Stromal cell of bone marrow (primary cell): ENCODE data around the gene FBP1.

Experiments
- DNase-seq: peaks from one replicate; pipeline ENCODE4 v3.0.0-alpha.2; 2012; ENCODE audit warnings: low read depth

The FBP1 gene

DNA sequence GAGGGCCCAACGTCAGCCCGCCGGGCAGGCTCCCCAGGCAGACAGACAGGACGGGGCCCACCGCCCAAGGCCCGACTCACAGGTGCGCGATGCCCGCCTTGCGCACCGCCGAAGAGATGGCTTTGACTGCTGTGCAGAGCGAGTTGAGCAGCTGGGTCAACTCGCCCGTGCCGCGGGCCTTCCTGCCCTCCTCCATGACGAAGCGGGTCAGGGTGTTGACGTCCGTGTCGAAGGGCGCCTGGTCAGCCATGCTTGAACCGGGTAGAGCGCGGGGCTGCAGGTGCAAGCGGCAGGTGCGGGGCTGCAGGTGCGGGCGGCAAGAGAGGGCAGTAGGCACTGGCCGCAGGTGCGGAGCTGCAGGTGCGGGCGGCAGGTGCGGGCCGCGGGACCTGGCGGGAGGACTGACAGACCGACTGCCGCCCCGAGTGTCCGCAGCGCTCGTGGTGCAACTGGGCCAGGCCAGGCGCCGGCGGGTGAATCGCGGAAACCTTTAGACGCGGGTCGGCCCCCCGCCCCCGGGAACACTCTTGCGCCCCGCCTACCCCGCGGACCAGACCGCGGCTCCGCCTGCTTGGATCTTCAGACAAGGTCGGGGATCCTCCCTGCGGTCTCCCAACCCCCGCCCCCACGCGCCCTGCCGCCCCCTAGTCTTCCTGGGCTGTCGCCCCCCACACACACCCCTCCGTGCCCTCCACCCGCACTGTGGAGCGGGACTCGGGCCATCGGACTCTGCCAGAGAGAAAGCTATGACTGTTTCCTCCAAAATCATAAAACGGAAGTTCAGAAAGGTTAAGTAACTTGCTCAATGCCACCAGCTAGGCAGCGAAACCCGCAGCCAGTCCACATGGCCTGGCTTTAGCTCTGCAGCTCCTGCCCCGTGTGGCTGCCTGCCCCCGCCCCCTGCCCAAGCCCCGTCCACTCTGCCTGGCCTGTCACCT is at the start of gene FBP1:
Gene FBP1, minus strand, starts transcription at position 458 of the 938 bp plus-strand sequence. Its CDS starts 208 bp downstream, at position 250.
- DNase-seq, result no peak

GRCh38 chr9:94687451-94687850 is 48.1 kb upstream of the FBP1 start:
- no peak for DNase-seq

- no peak for DNase-seq
Measured at GRCh38 chr9:94685359-94685758, 46.0 kb upstream of the FBP1 start.

DNA sequence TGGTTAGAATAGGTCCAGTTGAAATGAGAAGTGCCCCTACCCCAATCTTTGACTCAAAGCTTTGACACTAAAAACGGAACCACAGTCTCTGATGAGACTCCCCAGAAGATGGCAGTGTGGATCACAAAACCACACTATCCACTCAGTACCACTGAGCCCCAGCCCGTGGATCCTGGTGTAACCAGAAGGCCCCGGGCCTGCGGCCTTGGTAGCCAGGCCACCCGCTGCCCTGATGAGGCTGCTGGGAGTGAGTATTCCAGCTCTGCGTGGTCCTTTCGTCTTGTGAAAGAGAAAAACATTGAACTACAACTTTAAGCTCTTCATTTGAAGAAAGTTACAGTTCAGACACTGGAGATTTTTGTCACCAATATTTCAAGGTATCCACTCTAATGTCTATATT is 42.2 kb upstream of the FBP1 start:
- peak; percentile 76 for DNase-seq

GRCh38 chr9:94680621-94681020 is 41.3 kb upstream of the FBP1 start:
- DNase-seq, result no peak

DNA sequence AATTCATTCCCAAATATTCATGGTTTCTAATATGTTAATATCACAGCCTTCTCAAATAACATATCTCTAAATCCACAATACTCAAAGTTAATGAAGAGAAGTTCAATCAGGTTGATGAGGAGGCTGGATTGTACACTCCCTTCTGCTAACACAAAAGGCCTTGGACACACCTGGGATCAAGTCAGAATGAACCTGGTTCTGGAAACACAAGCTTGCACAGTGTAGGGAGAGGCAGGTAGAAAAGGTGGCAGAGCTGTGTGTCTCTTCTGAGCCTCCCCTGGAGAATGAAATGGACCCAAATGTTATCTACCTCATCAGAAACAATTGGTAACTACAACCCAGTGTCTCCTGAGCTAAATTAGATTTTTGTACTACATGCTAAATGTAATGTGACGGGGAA is 40.7 kb upstream of the FBP1 start:
- DNase-seq, result no peak

DNA sequence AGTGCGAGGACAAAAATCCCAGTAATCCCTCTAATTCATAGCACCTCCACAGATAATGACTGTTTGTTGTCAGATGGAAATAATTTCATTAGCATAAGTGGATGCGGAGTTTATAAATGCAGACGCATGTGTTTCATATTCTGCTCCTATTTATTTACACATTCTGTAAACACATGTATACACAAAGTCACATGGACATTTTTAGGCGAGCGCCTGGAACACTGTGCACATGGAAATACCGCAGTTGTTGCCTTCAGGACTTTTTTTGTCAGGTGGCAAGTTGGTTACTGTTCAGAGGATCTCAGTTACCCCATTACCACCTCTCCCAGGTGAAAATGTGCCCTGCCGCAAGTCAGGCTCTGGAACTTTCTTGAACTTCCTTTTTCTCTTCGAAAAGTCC is 40.3 kb upstream of the FBP1 start:
- DNase-seq, result no peak

- no peak for DNase-seq
Measured at GRCh38 chr9:94677929-94678328, 38.6 kb upstream of the FBP1 start.

DNA sequence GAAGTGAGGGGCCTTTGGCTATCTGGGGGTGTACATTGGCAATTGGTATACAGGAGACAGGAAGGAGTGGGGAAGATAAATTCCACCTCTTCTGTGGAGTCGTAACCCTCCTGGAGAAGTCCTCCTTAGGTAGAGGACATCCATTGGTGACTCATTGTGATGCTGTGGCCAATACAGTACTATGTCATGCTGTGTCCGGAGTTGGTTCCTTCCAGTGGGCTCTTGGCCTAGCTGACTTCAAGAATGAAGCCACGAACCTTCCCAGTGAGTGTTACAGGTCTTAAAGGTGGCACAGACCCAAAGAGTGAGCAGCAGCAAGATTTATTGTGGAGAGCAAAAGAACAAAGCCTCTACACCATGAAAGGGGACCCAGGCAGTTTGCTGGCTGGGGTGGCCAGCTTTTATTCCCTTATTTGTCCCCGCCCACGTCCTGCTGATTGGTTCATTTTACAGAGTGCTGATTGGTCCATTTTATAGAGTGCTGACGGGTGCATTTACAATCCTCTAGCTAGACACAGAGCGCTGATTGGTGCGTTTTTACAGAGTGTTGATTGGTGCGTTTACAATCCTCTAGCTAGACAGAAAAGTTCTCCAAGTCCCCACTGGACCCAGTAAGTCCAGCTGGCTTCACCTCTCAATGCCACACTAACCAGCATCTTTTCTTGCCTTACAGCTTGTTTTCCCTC is 37.3 kb upstream of the FBP1 start:
- DNase-seq, result no peak

GRCh38 chr9:94675008-94675881 is 35.9 kb upstream of the FBP1 start:
- DNase-seq, result peak; percentile 39

GRCh38 chr9:94672811-94673487 is 33.6 kb upstream of the FBP1 start:
- DNase-seq, result peak; percentile 50

DNA sequence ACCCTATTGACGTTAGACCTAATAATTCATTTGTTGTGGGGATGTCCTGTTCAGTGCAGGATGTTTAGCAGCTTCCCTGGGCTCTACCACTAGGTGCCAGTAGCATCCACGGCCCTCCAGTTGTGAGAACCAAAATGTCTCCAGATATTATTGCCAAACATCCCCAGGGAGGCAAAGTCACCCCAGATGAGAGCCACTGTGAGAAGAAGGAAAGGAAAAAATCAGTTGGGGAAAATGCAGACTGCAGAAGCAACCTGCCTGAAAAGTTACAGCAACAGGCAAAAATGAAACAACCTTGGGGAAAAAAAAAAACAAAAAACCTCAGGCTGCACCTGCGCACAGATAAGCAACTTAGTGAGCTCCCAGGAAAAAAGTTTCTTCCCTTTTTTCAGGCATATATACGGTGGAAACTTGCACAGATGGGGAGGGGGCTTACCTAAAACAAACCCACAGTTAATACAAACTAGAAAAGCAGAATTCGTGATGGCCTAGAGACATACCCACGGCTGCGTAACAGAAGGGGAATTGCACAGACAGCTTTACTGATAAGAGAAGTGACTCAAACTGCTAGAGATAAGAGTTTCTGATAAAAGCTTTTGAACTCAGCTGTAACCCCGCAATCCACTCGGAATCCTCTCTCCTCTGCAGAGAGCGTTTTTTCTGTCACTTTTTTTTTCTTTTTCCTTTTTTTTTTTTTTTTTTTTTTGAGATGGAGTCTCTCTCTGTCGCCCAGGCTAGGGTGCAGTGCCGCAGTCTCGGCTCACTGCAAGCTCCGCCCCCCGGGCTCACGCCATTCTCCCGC is 29.8 kb upstream of the FBP1 start:
- DNase-seq, result peak; percentile 59

GRCh38 chr9:94668418-94668927 is 29.2 kb upstream of the FBP1 start:
- no peak for DNase-seq

DNA sequence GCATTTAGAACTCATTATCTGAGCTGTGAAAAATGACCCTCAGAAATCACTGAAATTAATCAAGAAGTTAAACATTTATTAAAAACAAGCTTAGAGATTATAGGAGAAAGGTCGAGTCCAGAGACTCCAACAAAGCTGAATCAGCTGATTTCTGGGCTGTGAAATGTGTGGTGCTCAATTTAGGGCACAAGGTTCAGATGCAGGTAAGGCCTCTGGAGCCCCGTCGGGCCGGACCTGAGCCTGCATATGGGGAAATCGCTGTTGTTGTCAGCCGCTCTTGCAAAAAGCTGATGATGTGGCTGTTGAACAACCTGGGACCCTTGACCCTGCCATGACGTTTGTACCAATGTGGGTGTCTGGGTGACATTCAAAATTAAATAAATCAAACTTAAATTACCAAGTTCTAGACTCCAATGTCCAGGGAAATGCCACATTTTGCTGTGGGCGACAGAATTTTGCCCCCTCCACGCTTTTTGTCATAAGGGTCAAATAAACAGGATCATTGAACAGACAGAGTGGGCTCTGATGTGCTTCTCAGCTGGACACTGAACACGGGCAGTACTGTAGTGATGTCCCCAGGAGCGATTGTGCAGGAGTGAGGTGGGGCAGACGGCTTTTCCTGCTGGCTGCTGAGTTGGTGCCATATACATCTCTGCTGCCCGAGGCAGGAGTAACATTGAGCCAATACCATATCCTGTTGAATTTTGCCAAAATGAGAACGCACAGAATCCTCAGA is 27.2 kb upstream of the FBP1 start:
- DNase-seq, result no peak

- no peak for DNase-seq
Measured at GRCh38 chr9:94665613-94666012, 26.3 kb upstream of the FBP1 start.

DNA sequence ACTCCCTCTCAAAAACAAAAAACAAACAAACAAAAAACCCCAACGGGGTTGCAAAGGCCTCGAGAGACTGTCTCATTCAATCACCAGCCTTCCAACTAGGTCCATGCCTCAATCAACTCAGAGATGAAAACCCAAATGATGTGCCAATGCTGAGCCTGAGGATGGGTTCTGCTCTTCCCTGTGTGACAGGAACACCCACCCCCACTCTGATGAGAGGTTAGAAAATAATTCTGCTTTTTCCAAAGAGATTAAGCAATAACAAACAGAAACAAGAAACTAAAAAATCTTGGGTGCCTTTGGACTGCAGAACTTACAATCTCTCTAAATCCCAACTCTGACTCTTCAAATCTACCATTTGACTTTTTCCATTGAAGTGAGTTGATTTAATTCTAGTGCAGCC is 25.5 kb upstream of the FBP1 start:
- no peak for DNase-seq

- no peak for DNase-seq
Measured at GRCh38 chr9:94663640-94664039, 24.3 kb upstream of the FBP1 start.

DNA sequence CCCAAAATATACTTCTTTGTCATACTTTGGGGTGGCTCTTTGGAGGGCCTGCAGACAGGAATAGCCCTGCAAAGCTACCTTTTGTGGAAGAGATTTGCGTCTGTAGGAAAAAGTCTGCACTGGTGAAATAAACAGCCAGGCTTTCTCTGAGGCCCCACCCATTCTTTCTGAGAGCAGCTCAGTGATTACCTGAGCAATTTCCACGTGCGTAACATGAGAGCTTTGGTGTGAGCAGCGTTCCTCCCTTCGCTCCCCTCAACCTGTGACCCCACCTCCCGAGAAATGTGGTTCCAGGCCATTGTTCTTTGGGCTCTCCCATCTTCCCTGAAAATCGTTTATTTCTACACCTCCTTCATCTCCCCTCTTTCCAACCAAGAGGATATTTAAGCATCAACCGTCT is 23.8 kb upstream of the FBP1 start:
- DNase-seq, result no peak

DNA sequence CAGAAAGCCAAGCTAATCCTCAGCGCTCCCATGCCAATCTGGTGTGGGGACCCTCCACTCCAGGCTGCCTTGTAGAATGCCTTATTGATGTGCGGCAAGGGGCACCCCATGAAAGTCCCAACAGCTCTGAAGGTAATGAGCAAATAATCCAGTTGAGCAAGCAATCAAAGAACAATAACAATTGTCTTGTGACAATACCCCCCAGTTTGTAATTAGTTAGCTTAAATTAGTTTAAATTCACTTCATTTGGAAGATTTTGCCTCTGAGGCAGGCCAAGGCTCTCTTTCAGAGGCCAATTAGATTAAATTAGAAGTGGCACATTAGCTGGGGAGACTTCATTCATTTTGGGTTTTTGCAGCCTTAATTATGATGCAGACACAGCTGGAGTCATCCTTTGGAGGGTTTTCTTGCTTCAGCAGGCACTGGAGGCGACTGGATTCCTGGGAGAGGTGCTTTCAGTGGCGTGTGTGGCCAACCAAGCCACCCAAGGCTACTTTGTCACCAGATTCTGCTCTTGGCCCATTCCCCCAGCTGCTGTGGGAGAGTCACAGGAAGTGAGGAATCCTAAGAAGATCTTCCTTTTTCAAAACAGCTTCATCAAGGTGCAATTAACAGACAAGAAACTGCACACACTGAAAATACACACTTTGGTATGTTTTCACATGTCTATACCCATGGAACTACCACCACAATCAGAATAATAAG is 17.9 kb upstream of the FBP1 start:
- DNase-seq, result no peak
